ENCODE data around the gene ARHGAP10.

ARHGAP10 gene

GRCh38 chr4:148069895-148070178 lies 337.9 kb downstream of the ARHGAP10 start:
- no peak for DNase-seq (ENCODE audit: extremely low read depth, insufficient read length)
- Histone ChIP-seq H3K36me3 (ENCODE audit: control insufficient read depth, insufficient read depth, low read length) (peaks cover 29% of the 10 kb centered on the region), H3K4me3 (replicated peaks; ENCODE audit: low read depth, low read length) (no peak overlapping the region), H3K27me3 (replicated peaks; ENCODE audit: control insufficient read depth, insufficient read depth, low read length) (no peaks in the 10 kb centered on the region)
- no peak for TF ChIP-seq CTCF (IDR thresholded peaks at IDR 0.05; ENCODE audit: insufficient read depth, low read length, poor library complexity, severe bottlenecking)

- Histone ChIP-seq H3K4me3 (replicated peaks; ENCODE audit: low read depth, low read length) (no peak overlapping the region), H3K36me3 (ENCODE audit: control insufficient read depth, insufficient read depth, low read length) (peaks cover 32% of the 10 kb centered on the region), H3K27me3 (replicated peaks; ENCODE audit: control insufficient read depth, insufficient read depth, low read length) (no peaks in the 10 kb centered on the region)
- no peak for TF ChIP-seq CTCF (IDR thresholded peaks at IDR 0.05; ENCODE audit: insufficient read depth, low read length, poor library complexity, severe bottlenecking)
- DNase-seq (ENCODE audit: extremely low read depth, insufficient read length): no peak
These were observed 339.1 kb downstream of the ARHGAP10 start for GRCh38 chr4:148071009-148071408.

GRCh38 chr4:148072789-148073188 lies 340.9 kb downstream of the ARHGAP10 start:
- Histone ChIP-seq H3K4me3 (replicated peaks; ENCODE audit: low read depth, low read length) (no peak overlapping the region), H3K27me3 (replicated peaks; ENCODE audit: control insufficient read depth, insufficient read depth, low read length) (no peaks in the 10 kb centered on the region), H3K36me3 (ENCODE audit: control insufficient read depth, insufficient read depth, low read length) (peaks cover 32% of the 10 kb centered on the region)
- no peak for TF ChIP-seq CTCF (IDR thresholded peaks at IDR 0.05; ENCODE audit: insufficient read depth, low read length, poor library complexity, severe bottlenecking)
- DNase-seq (ENCODE audit: extremely low read depth, insufficient read length): no peak

GRCh38 chr4:148073349-148073748 lies 341.5 kb downstream of the ARHGAP10 start:
- Histone ChIP-seq H3K4me3 (replicated peaks; ENCODE audit: low read depth, low read length) (no peak overlapping the region), H3K27me3 (replicated peaks; ENCODE audit: control insufficient read depth, insufficient read depth, low read length) (no peaks in the 10 kb centered on the region), H3K36me3 (ENCODE audit: control insufficient read depth, insufficient read depth, low read length) (peaks cover 32% of the 10 kb centered on the region)
- DNase-seq (ENCODE audit: extremely low read depth, insufficient read length): no peak
- TF ChIP-seq CTCF (IDR thresholded peaks at IDR 0.05; ENCODE audit: insufficient read depth, low read length, poor library complexity, severe bottlenecking): no peak

- Histone ChIP-seq H3K36me3 (ENCODE audit: control insufficient read depth, insufficient read depth, low read length) (peaks cover 29% of the 10 kb centered on the region), H3K27me3 (replicated peaks; ENCODE audit: control insufficient read depth, insufficient read depth, low read length) (no peaks in the 10 kb centered on the region), H3K4me3 (replicated peaks; ENCODE audit: low read depth, low read length) (no peak overlapping the region)
- no peak for DNase-seq (ENCODE audit: extremely low read depth, insufficient read length)
- no peak for TF ChIP-seq CTCF (IDR thresholded peaks at IDR 0.05; ENCODE audit: insufficient read depth, low read length, poor library complexity, severe bottlenecking)
These were observed 342.6 kb downstream of the ARHGAP10 start for GRCh38 chr4:148074462-148074861.

- Histone ChIP-seq H3K27me3 (replicated peaks; ENCODE audit: control insufficient read depth, insufficient read depth, low read length) (no peaks in the 10 kb centered on the region), H3K36me3 (ENCODE audit: control insufficient read depth, insufficient read depth, low read length) (peaks cover 30% of the 10 kb centered on the region), H3K4me3 (replicated peaks; ENCODE audit: low read depth, low read length) (no peak overlapping the region)
- no peak for DNase-seq (ENCODE audit: extremely low read depth, insufficient read length)
- no peak for TF ChIP-seq CTCF (IDR thresholded peaks at IDR 0.05; ENCODE audit: insufficient read depth, low read length, poor library complexity, severe bottlenecking)
These were observed 343.6 kb downstream of the ARHGAP10 start for GRCh38 chr4:148075438-148075837.
